Pons (tissue), 1 donor: ENCODE results near the gene CPNE5.
A peak's percentile ranks its signal among the peaks of the same experiment; 100 is the strongest.
"Not testable (repeated sequence)": the region's sequence is repeated elsewhere in the genome, so short reads cannot be mapped to it uniquely, and the experiment has no call there.

Source experiments
- DNase-seq: peaks from one replicate; pipeline ENCODE4 v3.0.0-alpha.2; 2016; ENCODE audit warnings: low spot score

CPNE5 gene

DNA sequence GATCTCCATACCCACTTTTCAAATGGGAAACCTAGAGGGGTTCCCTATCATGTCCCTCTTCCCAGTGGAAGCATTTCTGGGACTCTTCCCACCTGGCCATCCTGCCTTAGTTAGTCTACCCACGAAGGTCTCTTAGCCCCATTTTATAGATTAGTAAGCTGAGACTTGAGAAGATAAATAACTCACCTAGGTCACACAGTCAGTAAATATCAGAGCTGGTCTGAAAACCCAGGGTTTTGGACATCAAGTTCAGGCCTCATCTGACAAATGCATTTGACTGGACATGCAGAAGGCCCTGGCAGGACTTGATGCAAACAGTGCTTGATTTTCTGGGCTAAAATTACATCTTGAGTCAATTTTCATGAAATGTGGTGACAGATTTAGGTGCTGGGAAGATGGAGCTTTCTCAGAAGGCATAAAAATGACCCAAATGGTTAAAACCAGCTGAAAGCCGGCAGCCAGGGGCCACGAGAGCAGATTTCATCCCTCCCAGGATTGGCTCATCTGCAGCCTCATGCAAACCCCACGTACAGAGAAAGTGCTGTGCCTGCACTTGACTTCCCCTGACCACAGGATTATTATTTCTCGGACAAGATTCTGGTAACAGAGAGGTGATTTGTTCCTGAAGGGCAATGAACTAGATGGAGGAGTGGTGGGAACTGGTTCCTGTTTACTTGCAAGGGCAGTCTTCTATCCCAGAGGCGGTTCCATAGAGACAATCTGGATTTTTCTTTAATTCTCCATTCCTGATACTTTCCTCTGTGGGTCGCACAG, 23.1 kb downstream of the CPNE5 start:
- DNase-seq, result no peak

DNA sequence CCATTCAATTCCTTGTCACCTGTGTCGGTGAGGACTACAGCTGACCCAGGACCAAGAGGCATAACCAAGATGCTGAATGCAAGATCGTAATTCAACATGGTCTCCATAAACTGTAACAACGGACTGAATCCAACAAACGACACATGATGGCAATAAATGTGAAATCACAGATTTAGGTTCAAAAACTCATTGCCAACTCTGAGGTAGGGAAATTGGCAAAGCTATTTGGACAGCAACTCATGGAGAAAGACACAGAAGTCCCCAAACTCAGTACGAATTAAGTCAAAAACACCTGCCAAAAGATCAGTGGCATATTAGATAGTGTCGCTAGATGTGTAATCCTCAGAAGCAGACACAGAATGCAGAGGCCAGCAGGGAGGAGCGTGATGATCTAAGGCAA, 25.0 kb downstream of the CPNE5 start:
- DNase-seq, result no peak

DNA sequence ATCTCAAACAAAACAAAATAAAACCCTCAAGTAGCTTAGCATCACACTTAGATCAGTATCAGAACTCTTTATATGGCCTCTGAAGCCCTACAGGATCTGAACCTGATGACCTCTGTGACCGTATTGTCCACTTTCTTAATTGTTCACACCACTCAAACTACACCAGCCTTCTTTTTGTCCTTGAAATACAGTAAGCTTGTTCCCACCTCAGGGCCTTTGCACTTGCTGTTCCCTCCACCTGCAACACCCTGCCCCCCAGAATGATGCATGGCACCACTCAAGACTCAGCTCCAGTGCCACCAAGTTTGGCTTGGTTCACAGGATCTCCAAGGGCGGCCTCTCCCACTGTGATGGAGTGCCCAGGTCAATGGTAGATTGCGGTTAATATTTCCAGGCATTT, 25.7 kb downstream of the CPNE5 start:
- no peak for DNase-seq

DNA sequence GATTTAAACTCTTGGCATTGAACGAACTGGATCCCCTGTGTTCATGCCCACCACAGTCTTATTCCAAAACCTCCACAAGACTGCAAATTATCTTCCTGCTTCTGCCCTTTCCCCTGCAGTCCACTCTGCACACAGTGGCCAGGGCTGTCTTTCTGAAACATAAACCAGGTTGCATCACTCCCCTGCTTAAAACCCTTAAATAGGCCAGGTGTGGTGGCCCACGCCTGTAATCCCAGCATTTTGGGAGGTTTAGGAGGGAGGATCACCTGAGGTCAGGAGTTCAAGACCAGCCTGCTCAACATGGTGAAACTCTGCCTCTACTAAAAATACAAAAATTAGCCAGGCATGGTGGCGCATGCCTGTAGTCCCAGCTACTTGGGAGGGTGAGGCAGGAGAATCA, 26.2 kb downstream of the CPNE5 start:
- not testable (repeated sequence) for DNase-seq

DNA sequence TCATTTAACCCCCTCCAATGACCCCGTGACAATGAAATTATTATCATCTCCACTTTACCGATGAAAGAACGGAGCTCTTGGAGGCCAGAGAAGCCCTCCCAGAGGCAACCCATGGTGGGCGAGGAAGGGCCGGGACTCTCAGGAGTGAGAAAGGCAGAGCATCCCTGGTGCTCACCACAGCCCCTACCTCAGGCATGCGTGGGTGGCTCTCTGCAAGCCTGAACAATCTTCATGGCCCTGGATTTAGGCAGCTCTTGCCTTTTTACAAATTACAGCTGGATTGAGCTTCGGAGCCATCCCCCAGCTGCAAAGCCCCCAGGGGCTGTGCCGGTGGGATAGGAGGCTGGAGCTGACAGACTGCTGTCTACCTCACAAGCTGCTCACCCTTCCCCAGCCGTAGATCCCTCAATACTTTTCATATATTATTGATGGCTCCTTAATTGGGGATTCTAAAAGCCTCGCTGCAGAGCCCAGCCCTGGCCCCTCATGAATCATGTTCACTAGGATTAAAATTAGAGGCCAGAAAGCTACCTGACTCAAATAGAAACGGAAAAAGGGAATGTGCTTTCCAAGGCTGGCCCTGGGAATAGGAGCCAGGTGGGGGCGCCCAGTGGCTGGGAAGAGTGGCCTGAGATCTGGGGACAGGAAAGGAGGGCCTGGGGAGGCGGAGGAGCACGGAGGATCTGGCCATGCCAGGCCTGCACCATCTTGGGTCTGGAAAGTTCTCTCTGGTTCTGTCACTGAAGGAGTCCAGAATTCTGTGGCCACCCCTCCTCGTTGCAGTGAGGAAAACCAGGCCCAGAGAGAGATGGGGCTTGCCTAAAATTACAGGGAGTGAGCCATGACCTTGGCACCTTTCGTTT, 29.1 kb downstream of the CPNE5 start:
- no peak for DNase-seq

- no peak for DNase-seq
Measured at GRCh38 chr6:36809156-36809555, 30.1 kb downstream of the CPNE5 start.

- DNase-seq, result no peak
Measured at GRCh38 chr6:36808634-36809033, 30.6 kb downstream of the CPNE5 start.

DNA sequence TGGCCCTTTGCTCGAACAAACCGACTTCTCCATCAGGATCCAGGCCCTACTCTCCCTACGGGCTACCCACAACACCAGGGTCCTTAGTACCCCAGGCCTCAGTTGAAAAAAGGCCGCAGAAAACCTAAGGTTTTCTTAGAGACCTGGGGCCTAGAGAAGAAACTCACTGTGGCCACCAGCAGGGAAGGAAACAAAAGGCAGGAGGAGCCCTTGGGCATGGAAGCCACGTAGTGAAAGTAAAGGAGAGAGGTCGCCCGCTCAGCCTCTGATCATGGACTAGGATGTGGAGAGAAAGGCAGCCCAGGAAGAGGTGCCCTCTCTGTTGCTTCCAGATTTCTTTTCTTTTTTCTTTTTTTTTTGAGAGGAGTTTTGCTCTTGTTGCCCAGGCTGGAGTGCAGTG, 31.5 kb downstream of the CPNE5 start:
- no peak for DNase-seq

DNA sequence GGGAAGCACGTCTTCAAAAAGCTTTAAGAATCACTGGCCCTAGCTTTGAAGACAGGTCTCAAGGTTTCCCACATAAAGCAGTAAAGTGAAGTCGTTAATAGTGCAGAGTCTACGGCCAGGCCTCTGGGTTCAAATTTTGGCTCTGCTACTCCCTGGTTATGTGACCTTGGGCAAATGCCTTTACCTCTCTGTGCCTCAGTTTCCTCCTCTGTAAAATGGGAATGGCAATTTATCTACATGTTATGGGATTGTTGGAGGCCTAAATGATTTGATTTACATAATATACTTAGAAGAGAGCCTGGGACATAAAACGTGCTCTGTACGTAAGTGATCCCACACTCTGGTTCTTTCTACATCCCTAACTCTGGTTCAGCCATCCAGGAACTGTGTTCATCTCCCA, 32.1 kb downstream of the CPNE5 start:
- DNase-seq, result no peak

GRCh38 chr6:36805917-36806316, 33.3 kb downstream of the CPNE5 start:
- DNase-seq, result no peak

GRCh38 chr6:36805096-36805797, 34.0 kb downstream of the CPNE5 start:
- no peak for DNase-seq

DNA sequence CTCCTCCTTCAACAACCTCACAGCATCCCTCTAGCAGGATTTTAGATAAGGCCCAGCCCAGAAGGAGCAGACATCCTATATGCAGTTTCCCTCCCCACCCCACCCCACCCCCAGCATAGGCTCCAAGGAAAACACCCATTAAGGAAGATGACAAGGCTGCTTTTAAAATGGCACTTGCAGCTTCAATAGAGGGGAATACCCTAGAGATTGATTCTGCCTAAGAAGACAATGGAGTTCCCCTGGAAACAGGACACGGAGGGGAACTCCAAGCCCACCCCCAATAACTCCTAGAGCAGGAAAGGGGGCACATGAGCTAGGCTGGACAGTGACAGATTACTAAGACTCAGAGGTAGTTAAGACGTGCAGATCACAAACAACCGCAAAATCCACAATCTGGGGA, 34.7 kb downstream of the CPNE5 start:
- DNase-seq, result no peak

DNA sequence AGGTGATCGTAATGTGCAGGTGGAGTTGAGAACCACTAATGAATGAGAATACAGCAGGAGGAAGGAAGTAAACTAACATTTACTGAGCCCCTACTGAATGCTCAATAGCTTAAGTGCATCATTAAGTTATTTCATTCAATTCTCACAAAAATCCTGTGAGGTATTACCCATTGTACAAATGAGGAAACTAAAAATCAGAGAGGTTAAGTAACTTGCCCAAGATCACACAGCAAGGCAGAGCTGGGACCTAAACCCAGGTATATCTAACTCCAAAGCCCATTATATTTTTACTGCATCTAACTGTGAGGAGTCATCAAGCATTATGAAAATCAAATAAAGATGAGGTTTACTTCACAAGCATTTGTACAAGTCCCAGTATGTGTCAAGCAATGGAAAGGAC, 35.3 kb downstream of the CPNE5 start:
- DNase-seq, result no peak

DNA sequence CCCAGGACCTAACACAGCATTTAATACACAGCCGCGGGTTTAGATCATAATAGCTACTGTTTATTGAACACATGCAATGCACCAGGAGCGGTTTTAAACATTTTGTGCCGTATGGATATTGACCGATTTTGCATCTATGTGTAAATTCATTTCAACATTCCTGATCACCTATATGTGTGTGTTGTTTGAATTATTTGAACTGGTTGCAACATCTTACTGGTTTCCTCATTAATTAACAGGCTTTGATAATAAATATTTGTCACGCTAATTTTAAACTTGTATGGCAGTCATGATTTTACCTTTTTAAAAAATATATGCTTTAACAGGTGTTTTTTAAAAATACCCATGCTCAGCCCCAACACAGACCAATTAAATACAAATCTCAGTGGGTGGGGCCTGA, 35.8 kb downstream of the CPNE5 start:
- DNase-seq, result no peak

GRCh38 chr6:36800223-36801076, 38.8 kb downstream of the CPNE5 start:
- DNase-seq, result no peak

DNA sequence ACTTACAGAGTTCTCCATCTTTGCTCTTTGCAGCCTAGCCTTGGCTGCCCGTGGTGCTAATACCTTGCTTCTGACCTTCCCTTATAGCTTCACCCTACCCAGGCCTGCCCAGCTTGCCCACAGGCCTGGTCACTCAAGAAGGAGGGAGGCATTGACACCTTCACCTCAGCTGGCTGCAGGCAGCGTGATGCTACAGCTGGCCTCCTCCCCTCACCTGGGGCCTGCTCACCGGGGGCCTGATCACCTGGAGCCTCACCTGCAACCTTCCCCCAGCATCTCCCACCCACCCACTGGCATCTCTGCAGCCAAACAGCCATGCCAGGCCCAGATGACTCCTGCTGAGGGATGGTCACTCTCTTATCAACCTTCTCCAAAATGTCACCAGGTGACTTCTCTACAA, 40.4 kb downstream of the CPNE5 start:
- no peak for DNase-seq

GRCh38 chr6:36797653-36798052, 41.6 kb downstream of the CPNE5 start:
- DNase-seq, result no peak

- DNase-seq, result no peak
Measured at GRCh38 chr6:36797055-36797454, 42.2 kb downstream of the CPNE5 start.

- no peak for DNase-seq
Measured at GRCh38 chr6:36794713-36795065, 44.6 kb downstream of the CPNE5 start.

DNA sequence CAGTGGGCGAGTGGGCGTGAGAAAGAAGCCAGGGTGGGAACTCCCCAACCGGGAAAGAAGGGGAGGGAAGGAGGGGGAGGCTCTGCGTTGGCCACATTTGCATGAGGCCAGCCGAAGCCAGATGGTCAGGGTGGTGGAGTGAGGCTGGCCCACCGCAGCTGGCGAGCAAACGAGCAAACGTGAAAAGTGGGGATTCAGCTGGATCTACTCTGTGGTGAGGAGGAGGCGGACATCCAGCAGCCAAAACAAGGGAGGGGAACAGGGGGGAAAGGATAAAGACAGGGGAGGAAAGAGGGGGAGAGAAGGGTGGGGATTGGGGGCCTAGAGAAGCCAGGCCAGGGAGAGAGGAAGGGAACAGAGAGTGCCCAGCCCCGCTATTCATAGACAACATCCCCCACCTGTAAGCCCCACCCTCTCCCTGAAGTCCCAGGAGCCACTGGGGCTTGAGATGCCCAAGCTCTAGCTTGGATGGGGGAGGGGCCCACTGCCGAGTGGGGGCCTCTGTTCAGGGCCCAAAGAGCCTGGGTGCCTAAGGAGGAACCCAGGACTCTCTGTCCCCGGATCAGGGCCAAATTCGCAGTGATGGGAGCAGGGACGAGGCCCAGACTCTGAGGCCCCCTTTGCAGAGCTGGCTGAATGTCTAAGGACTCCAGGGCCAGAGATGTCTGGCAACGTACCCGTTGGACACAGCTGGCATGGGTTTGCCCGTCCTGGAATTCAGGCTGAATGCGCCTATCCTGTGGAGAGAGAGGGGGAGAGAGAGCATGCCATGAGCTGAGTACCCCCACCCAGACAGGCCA, 45.1 kb downstream of the CPNE5 start:
- DNase-seq, result peak; percentile 65

- no peak for DNase-seq
Measured at GRCh38 chr6:36793296-36793912, 45.8 kb downstream of the CPNE5 start.
